Bronchial epithelial cell (primary cell): Measurements from ENCODE around the gene MROH9. TPM values are rescaled to one million over a fixed set of nuclear protein-coding genes. Genes with fewer than 3 reads are reported as not detected.

Experiments
- DNase-seq: peaks from one replicate; pipeline ENCODE4 v3.0.0-alpha.2; 2010; ENCODE audit warnings: low read depth
- FAIRE-seq: peaks from 2 replicates; lab custom pipeline; 2011; peaks lifted over from hg19 to GRCh38; lab: Jason Lieb, UNC
- H3K27me3 ChIP-seq: 2 replicates; pipeline ENCODE4 v1.5.1; 2011; ENCODE audit warnings: low read length; ENCODE audit not compliant: control insufficient read depth, insufficient read depth
- H3K36me3 ChIP-seq: 2 replicates; pipeline ENCODE4 v1.5.1; 2011; ENCODE audit warnings: low read length; ENCODE audit not compliant: control insufficient read depth, insufficient read depth
- H3K4me3 ChIP-seq: 2 replicates; pipeline ENCODE4 v1.5.1; 2011; ENCODE audit warnings: mild to moderate bottlenecking, low read depth, low read length, control low read depth
- total RNA-seq: library from RNA; depleted of rRNA; stranded (reverse); fragments of >200 nt; gene quantifications from 2 replicates; pipeline ENCODE4 v1.2.1, GENCODE V29; 2014
- TF ChIP-seq, protein P1 (sequence below): IDR thresholded peaks from 2 replicates; pipeline ENCODE4 v1.5.1; 2011; ENCODE audit warnings: mild to moderate bottlenecking, moderate library complexity, low read length, control low read depth, inconsistent platforms; ENCODE audit not compliant: insufficient read depth, severe bottlenecking

MROH9 gene
- total RNA-seq, 1 donor from 2014 or later = not detected

DNA sequence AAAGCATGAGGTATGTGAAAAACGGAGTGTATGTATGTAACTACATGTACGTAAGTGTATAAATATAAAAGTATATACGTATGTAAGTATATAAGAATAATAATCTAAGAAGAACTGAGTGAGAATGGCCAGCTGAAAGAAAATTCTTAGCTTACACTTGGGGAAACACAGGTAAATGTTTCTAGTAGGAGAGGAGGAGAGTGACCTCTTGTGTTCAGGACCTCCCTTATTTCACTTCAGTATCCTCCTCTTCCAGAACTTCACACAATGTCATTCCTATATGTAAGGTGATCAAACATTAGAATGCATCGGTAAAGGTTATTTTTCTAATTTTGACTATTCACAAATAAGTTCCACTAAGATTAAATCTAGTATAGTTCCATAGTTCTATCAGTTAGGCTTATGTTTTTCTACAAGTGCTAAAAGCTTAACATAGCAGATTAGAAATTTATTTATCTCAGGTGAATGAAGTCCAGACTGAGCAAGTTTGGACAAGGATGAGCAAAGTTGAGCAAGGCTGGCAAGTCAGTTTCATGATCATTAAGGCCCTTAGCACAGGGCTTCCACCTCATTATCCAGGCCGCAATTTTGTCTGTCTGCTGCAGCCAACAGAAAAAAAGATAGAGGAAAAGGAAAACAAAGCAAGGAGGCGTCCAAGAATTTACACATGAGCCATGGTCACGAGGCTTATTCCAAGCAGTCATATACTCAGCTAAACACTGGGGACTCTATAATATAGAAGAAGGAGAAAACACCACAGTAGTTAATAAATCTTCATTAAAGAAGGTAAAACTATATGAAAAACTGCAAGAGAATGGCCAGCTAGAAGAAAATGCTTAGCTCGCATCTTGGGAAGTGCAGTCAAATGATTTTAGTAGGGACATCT lies 7.1 kb upstream of the MROH9 start:
- TF ChIP-seq, protein P1, sequence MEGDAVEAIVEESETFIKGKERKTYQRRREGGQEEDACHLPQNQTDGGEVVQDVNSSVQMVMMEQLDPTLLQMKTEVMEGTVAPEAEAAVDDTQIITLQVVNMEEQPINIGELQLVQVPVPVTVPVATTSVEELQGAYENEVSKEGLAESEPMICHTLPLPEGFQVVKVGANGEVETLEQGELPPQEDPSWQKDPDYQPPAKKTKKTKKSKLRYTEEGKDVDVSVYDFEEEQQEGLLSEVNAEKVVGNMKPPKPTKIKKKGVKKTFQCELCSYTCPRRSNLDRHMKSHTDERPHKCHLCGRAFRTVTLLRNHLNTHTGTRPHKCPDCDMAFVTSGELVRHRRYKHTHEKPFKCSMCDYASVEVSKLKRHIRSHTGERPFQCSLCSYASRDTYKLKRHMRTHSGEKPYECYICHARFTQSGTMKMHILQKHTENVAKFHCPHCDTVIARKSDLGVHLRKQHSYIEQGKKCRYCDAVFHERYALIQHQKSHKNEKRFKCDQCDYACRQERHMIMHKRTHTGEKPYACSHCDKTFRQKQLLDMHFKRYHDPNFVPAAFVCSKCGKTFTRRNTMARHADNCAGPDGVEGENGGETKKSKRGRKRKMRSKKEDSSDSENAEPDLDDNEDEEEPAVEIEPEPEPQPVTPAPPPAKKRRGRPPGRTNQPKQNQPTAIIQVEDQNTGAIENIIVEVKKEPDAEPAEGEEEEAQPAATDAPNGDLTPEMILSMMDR = no peak
- DNase-seq (peak; percentile 46), FAIRE-seq (no peak)
- H3K36me3 ChIP-seq = no peaks in the 10 kb centered on the region
- H3K4me3 ChIP-seq = no peak overlapping the region
- no peaks in the 10 kb centered on the region for H3K27me3 ChIP-seq

DNA sequence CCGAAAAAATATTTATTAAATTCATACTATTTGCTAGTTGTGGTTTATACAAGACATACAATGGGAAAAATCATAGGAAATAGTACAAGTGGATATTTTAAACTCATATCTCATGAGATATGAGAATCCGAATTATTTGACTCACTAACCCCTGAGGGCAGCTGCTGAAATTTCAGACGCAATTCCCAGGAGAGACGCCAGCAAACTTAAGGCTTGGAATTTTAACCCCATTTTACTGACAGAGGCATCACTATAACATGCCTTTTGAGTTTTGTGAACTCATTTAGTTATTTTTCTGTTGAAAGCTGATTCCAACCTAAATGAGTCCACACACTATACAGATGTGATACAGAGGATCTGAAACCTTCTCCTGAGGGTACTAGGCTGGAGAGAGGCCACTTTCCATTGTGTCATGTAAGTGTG lies 5.9 kb upstream of the MROH9 start:
- Histone ChIP-seq H3K36me3 (no peaks in the 10 kb centered on the region), H3K4me3 (no peak overlapping the region), H3K27me3 (no peaks in the 10 kb centered on the region)
- DNase-seq (peak; percentile 29), FAIRE-seq (no peak)
- TF ChIP-seq, protein P1 = no peak

DNA sequence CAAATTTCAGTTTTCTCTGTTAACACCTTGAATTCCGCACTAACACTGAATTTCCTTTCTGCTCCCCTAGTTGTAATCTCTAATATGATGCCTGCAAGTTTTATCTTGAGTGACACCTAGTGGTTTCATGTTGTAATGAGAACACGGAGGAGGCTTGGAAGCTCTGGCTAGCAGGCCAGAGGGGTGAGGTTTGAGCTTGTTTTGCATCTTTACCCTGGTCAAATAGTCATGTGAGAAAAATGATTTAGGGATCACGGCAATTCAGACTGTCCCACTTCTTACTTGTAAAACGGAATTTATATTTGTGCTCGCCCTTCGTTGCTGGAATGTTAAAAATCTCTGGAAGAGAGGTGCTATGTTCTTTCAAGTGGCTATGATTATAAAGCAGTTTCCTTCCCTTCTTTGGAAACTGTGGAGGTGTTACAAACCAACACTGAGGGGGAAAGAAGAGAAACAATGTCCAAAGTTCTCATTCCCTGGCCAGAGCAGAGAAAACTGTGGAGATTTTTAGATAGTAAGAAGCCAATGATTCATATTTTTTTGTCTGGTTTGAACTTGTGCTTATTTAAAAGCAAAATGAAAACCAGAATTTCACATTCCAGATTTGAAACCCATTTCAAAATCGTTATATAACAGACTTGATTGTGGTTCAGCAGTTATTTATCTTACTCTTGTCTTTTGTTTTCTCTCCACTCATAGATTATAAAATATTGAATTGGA lies 5.3 kb upstream of the MROH9 start:
- FAIRE-seq (no peak), DNase-seq (peak; percentile 63)
- Histone ChIP-seq H3K36me3 (no peaks in the 10 kb centered on the region), H3K27me3 (no peaks in the 10 kb centered on the region), H3K4me3 (no peak overlapping the region)
- TF ChIP-seq, protein P1 = peak; percentile 63

DNA sequence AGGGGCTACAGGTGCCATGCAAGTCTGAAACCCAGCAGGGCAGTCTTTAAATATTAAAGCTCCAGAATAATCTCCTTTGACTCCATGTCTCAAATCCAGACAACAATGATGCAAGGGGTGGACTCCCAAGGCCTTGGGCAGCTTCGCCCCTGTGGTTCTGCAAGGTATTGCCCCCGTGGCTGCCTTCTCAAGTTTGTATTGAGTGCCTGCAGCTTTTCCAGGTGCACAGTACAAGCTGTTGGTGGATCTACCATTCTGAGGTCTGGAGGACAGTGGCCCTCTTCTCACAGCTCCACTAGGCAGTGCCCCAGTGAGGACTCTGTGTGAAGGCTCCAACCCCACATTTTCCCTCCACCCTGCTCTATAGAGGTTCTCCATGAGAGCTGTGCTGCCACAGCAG lies 3.7 kb upstream of the MROH9 start:
- FAIRE-seq (no peak), DNase-seq (no peak)
- Histone ChIP-seq H3K4me3 (no peak overlapping the region), H3K27me3 (no peaks in the 10 kb centered on the region), H3K36me3 (no peaks in the 10 kb centered on the region)
- TF ChIP-seq, protein P1 = no peak

DNA sequence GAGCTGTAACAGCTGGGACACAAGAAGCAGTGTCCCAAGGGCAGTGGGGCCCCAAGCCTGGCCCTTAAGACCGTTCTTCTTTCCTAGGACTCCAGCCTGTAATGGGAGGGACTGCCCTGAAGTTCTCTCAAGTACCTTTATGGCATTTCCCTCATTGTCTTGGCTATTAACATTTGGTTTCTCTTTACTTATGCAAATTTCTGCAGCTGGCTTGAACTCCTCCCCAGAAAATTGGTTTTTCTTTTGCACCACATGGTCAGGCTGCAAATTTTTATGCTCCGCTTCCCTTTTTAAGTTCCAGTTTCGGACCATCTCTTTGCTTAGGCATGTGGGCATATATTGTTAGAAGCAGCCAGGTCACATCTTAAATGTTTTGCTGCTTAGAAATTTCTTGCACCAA lies 3.1 kb upstream of the MROH9 start:
- no peaks in the 10 kb centered on the region for H3K27me3 ChIP-seq
- no peak for FAIRE-seq

More for the DNA sequence above, 3.1 kb upstream of the MROH9 start:
- no peak for DNase-seq
- Histone ChIP-seq H3K4me3 (no peak overlapping the region), H3K36me3 (no peaks in the 10 kb centered on the region)
- TF ChIP-seq, protein P1 = no peak
